Mammary epithelial cell (primary cell): ENCODE data around the gene LRMDA.

Experiments
- CTCF ChIP-seq, 2 donors: IDR thresholded peaks in 1 of 2; conservative IDR thresholded peaks in 1 of 2; 2 replicates each; pipeline ENCODE4 v1.5.1; 2011 to 2012; ENCODE audit warnings: inconsistent platforms in 2 of 2, low read length in 2 of 2, mild to moderate bottlenecking in 2 of 2, control low read depth in 1 of 2, low read depth in 1 of 2; ENCODE audit not compliant: insufficient read depth in 1 of 2; ENCODE audit errors: extremely low read depth in 1 of 2
- EZH2 ChIP-seq: IDR thresholded peaks from 2 replicates; pipeline ENCODE4 v1.6.1; 2012; ENCODE audit warnings: low read length, inconsistent platforms, borderline replicate concordance

GRCh38 chr10:75772153-75772887, 340.9 kb downstream of the LRMDA start:
- TF ChIP-seq CTCF (conservative IDR thresholded peaks at IDR 0.05 in 1 of 2, IDR thresholded peaks at IDR 0.05 in 1 of 2; ENCODE audit: extremely low read depth in 1 of 2, insufficient read depth in 1 of 2, low read depth in 1 of 2, low read length in 2 of 2), result no peak
- TF ChIP-seq EZH2, result no peak
